ENCODE data around the gene CALCOCO1. TPM values are rescaled to one million over a fixed set of nuclear protein-coding genes. Genes with fewer than 3 reads are reported as not detected.

Gene CALCOCO1
- total and polyA plus RNA-seq, 10 of the 15 experiments (the other 5 are each of a cell fraction or from before 2014, with no cell fraction given) = 2.8 to 55.9 (median 13.7) TPM

DNA sequence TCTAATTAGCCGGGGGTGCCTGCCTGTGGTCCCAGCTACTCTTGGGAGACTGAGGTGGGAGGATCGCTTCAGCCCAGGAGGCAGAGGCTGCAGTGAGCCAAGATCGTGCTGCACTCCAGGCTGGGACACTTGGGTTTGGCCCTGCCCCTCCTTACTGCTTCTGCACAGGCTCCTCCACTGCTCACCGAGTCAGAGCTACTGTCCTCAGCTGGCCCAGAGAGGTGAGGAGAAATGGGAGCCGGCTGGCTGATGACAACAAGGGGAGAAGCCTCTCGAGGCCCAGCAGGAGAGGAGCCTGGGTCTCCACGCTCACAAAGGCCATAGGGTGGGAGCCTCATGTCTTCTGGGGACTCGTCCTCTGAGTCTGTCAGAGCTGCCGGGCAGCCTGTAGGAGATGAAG lies 13.7 kb downstream of the CALCOCO1 start:
- no peak overlapping the region for H3K27ac ChIP-seq (ENCODE audit: control insufficient read depth, insufficient read depth)
- TF ChIP-seq KDM1A (IDR thresholded peaks at IDR 0.05; ENCODE audit: borderline replicate concordance) = no peak
- TF ChIP-seq ZNF622 (IDR thresholded peaks at IDR 0.05) = no peak
- TF ChIP-seq CREM (IDR thresholded peaks at IDR 0.05; ENCODE audit: low read depth) = no peak
- no peak for TF ChIP-seq RCOR1 (conservative IDR thresholded peaks at IDR 0.05; ENCODE audit: low read depth, low read length)
- no peak for TF ChIP-seq ESRRA (IDR thresholded peaks at IDR 0.05; ENCODE audit: low read length)
- TF ChIP-seq, protein P1, sequence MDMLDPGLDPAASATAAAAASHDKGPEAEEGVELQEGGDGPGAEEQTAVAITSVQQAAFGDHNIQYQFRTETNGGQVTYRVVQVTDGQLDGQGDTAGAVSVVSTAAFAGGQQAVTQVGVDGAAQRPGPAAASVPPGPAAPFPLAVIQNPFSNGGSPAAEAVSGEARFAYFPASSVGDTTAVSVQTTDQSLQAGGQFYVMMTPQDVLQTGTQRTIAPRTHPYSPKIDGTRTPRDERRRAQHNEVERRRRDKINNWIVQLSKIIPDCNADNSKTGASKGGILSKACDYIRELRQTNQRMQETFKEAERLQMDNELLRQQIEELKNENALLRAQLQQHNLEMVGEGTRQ (IDR thresholded peaks at IDR 0.05; ENCODE audit: borderline replicate concordance, low read depth, low read length) = no peak
- TF ChIP-seq ZNF207 (IDR thresholded peaks at IDR 0.05; ENCODE audit: borderline replicate concordance) = no peak
- TF ChIP-seq HDGF (IDR thresholded peaks at IDR 0.05) = no peak
- TF ChIP-seq, protein P2, sequence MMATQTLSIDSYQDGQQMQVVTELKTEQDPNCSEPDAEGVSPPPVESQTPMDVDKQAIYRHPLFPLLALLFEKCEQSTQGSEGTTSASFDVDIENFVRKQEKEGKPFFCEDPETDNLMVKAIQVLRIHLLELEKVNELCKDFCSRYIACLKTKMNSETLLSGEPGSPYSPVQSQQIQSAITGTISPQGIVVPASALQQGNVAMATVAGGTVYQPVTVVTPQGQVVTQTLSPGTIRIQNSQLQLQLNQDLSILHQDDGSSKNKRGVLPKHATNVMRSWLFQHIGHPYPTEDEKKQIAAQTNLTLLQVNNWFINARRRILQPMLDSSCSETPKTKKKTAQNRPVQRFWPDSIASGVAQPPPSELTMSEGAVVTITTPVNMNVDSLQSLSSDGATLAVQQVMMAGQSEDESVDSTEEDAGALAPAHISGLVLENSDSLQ (IDR thresholded peaks at IDR 0.05) = no peak
- TF ChIP-seq TBL1XR1 (IDR thresholded peaks at IDR 0.05; ENCODE audit: low read depth, low read length) = no peak
- TF ChIP-seq HDAC6 (IDR thresholded peaks at IDR 0.05; ENCODE audit: unreplicated experiment) = no peak
- no peak for TF ChIP-seq SMARCA5 (IDR thresholded peaks at IDR 0.05)
- no peak for TF ChIP-seq STAT1 (conservative IDR thresholded peaks at IDR 0.05)
- TF ChIP-seq, protein P3, sequence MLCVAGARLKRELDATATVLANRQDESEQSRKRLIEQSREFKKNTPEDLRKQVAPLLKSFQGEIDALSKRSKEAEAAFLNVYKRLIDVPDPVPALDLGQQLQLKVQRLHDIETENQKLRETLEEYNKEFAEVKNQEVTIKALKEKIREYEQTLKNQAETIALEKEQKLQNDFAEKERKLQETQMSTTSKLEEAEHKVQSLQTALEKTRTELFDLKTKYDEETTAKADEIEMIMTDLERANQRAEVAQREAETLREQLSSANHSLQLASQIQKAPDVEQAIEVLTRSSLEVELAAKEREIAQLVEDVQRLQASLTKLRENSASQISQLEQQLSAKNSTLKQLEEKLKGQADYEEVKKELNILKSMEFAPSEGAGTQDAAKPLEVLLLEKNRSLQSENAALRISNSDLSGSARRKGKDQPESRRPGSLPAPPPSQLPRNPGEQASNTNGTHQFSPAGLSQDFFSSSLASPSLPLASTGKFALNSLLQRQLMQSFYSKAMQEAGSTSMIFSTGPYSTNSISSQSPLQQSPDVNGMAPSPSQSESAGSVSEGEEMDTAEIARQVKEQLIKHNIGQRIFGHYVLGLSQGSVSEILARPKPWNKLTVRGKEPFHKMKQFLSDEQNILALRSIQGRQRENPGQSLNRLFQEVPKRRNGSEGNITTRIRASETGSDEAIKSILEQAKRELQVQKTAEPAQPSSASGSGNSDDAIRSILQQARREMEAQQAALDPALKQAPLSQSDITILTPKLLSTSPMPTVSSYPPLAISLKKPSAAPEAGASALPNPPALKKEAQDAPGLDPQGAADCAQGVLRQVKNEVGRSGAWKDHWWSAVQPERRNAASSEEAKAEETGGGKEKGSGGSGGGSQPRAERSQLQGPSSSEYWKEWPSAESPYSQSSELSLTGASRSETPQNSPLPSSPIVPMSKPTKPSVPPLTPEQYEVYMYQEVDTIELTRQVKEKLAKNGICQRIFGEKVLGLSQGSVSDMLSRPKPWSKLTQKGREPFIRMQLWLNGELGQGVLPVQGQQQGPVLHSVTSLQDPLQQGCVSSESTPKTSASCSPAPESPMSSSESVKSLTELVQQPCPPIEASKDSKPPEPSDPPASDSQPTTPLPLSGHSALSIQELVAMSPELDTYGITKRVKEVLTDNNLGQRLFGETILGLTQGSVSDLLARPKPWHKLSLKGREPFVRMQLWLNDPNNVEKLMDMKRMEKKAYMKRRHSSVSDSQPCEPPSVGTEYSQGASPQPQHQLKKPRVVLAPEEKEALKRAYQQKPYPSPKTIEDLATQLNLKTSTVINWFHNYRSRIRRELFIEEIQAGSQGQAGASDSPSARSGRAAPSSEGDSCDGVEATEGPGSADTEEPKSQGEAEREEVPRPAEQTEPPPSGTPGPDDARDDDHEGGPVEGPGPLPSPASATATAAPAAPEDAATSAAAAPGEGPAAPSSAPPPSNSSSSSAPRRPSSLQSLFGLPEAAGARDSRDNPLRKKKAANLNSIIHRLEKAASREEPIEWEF (IDR thresholded peaks at IDR 0.05; ENCODE audit: insufficient replicate concordance, low read depth, low read length) = no peak
- no peak for TF ChIP-seq TCF7 (IDR thresholded peaks at IDR 0.05; ENCODE audit: borderline replicate concordance)
- no peak for TF ChIP-seq SMAD5 (IDR thresholded peaks at IDR 0.05; ENCODE audit: low read depth)
- TF ChIP-seq SRF (IDR thresholded peaks at IDR 0.05; ENCODE audit: low read depth in 2 of 2, low read length in 2 of 2) = no peak
- TF ChIP-seq MYB (IDR thresholded peaks at IDR 0.05; ENCODE audit: borderline replicate concordance, low read depth, low read length) = no peak
- no peak for TF ChIP-seq NBN (IDR thresholded peaks at IDR 0.05)
- no peak for DNase-seq (ENCODE audit: low read depth, low spot score)
- H4K20me1 ChIP-seq (ENCODE audit: control insufficient read depth, insufficient read depth) = no peaks in the 10 kb centered on the region
- in situ Hi-C loops (cut with MboI) (no loop called here), intact Hi-C loops (cut with micrococcal nuclease; ENCODE audit: unreplicated experiment) (no loop called here)
- ATAC-seq = no peak
- H3K79me2 ChIP-seq (ENCODE audit: control insufficient read depth, insufficient read depth, low read length) = no peaks in the 10 kb centered on the region
- H3K9ac ChIP-seq (ENCODE audit: control insufficient read depth, insufficient read depth, low read length) = no peak overlapping the region
- no peak for FAIRE-seq
- SMC1A ChIA-PET (ENCODE audit: uncharacterized antibody, unreplicated experiment) = interaction anchor here (0.9 to 1.1 kb wide), 2 partner anchors 11 to 31 kb away, joined by 4 read pairs; no protein-coding TSS in a partner anchor
- H3K4me1 ChIP-seq (ENCODE audit: control insufficient read depth, insufficient read depth, low read length) = no peaks in the 10 kb centered on the region
- no peak overlapping the region for H2AFZ ChIP-seq (ENCODE audit: control insufficient read depth, low read depth, low read length)
- POLR2A ChIA-PET = no interaction called here
- BruUV-seq (replicated peaks) = no TSS peak
- H3K9me3 ChIP-seq (replicated peaks; ENCODE audit: control insufficient read depth, insufficient read depth, low read length) = no peaks in the 10 kb centered on the region
- no peaks in the 10 kb centered on the region for H3K27me3 ChIP-seq (replicated peaks in 1 of 2; ENCODE audit: control insufficient read depth in 2 of 2, insufficient read depth in 2 of 2, low read length in 1 of 2)
- CTCF ChIA-PET = interaction anchor here (0.8 to 7.3 kb wide), 4 partner anchors 13 to 38 kb away, joined by 3 to 66 read pairs (median 4); partner anchors contain the start of genes ATP5MC2 and CALCOCO1
- no peaks in the 10 kb centered on the region for H3K36me3 ChIP-seq (ENCODE audit: control insufficient read depth in 2 of 2, insufficient read depth in 2 of 2, low read length in 1 of 2)
- no peak overlapping the region for H3K4me3 ChIP-seq
- 47% methylated on average over 9 of the region's 9 CpGs for WGBS (ENCODE audit: insufficient coverage, insufficient replicate concordance, low lambda C conversion rate, missing lambda C conversion rate)
- no peak overlapping the region for H3K4me2 ChIP-seq (ENCODE audit: control insufficient read depth, insufficient read depth)
- RAD21 ChIA-PET (ENCODE audit: unreplicated experiment) = interaction anchor here (0.9 kb wide), 1 partner anchor 32 kb away, joined by 3 read pairs; no protein-coding TSS in a partner anchor

Data from GM12878 (cell line).